K562 (cell line): Measurements from ENCODE around the gene CHRNA9. TPM values are rescaled to one million over a fixed set of nuclear protein-coding genes. Genes with fewer than 3 reads are reported as not detected.

Experiments used
- CBFA2T2 ChIP-seq: fragments of 450-650 bp; conservative IDR thresholded peaks from 2 replicates; pipeline ENCODE4 v1.6.1; 2017; ENCODE audit warnings: mild to moderate bottlenecking
- CHD4 ChIP-seq: fragments of 200-600 bp; sonication (generic); IDR thresholded peaks from 3 replicates; pipeline ENCODE4 v1.6.1; 2012; ENCODE audit warnings: low read depth, mild to moderate bottlenecking, mixed read lengths, low read length, inconsistent platforms; ENCODE audit not compliant: insufficient read depth, insufficient replicate concordance, poor library complexity, severe bottlenecking
- CREBBP ChIP-seq: IDR thresholded peaks from one replicate; pipeline ENCODE4 v1.6.1; 2012; ENCODE audit warnings: low read depth, mild to moderate bottlenecking, control low read depth, inconsistent platforms, low read length
- FOXM1 ChIP-seq, 2 experiments: fragments of 450-650 bp in 1 of 2; sonication (generic) in 1 of 2; formaldehyde crosslinking in 1 of 2; IDR thresholded peaks; 2 replicates each; pipeline versions ENCODE4 v1.6.1 to v1.9.0; 2017 to 2022; ENCODE audit warnings: low read depth in 2 of 2, mild to moderate bottlenecking in 2 of 2, missing genetic modification reagents in 1 of 2, moderate library complexity in 1 of 2
- NUFIP1 ChIP-seq: fragments of 450-650 bp; IDR thresholded peaks from 2 replicates; pipeline ENCODE4 v1.6.1; 2018; ENCODE audit not compliant: partially characterized antibody
- OTX1 ChIP-seq: fragments of 450-650 bp; formaldehyde crosslinking; IDR thresholded peaks from 2 replicates; pipeline ENCODE4 v1.4.0; 2022; ENCODE audit warnings: mild to moderate bottlenecking
- PPARD ChIP-seq: fragments of 250-450 bp; sonication (Bioruptor Pico); IDR thresholded peaks from 2 replicates; pipeline ENCODE4 v1.8.0; 2022; ENCODE audit warnings: inconsistent platforms, mild to moderate bottlenecking, moderate library complexity
- SMARCE1 ChIP-seq: fragments of 450-650 bp; IDR thresholded peaks from 2 replicates; pipeline ENCODE4 v1.7.1; 2016; ENCODE audit warnings: mild to moderate bottlenecking
- SRSF9 ChIP-seq: fragments of 200-400 bp; formaldehyde crosslinking; IDR thresholded peaks from 2 replicates; pipeline ENCODE4 v1.6.1; 2017; ENCODE audit warnings: low read depth, low read length, borderline replicate concordance
- TAF9B ChIP-seq: fragments of 450-650 bp; IDR thresholded peaks from 2 replicates; pipeline ENCODE4 v1.6.1; 2018; ENCODE audit warnings: mild to moderate bottlenecking; ENCODE audit not compliant: partially characterized antibody
- XRCC4 ChIP-seq: IDR thresholded peaks from one replicate; pipeline ENCODE4 v1.6.1; 2011; ENCODE audit not compliant: insufficient read depth, insufficient read length; ENCODE audit errors: extremely low read depth
- ZBED1 ChIP-seq: IDR thresholded peaks from 2 replicates; pipeline ENCODE4 v1.6.1; 2014
- ZNF146 ChIP-seq: IDR thresholded peaks from one replicate; pipeline ENCODE4 v1.6.1; 2018; ENCODE audit warnings: missing compliant biosample characterization; ENCODE audit not compliant: unreplicated experiment
- ZNF589 ChIP-seq: fragments of 200-800 bp; sonication (Bioruptor generic); IDR thresholded peaks from 2 replicates; pipeline ENCODE4 v1.6.1; 2016; ENCODE audit warnings: low read depth, missing genetic modification characterization, missing compliant biosample characterization
- ZNF764 ChIP-seq: fragments of 250-450 bp; sonication (Bioruptor Pico); IDR thresholded peaks from 2 replicates; pipeline ENCODE4 v1.4.0; 2020; ENCODE audit warnings: low read depth, mild to moderate bottlenecking, moderate library complexity
- polyA plus RNA-seq, 8 experiments: library from polyadenylated mRNA; depleted of rRNA in 4 of 8; stranded (reverse) in 5 of 8; unstranded in 3 of 8; fragments of >200 nt; fragmentation: Nextera tagmentation in 2 of 8; fragmentation: Illumina TruSeq in 1 of 8; extraction: Ambion mirVana in 2 of 8; extraction: Trizol in 1 of 8; gene quantifications; 2 replicates each; pipeline versions ENCODE4 v1.2.1 to v1.2.3, GENCODE V29; 2011 to 2014; ENCODE audit warnings: inconsistent platforms in 1 of 8, missing spikeins in 1 of 8
- total RNA-seq, 7 experiments: library from RNA; depleted of rRNA in 6 of 7; stranded (reverse); fragments of >200 nt in 6 of 7; fragmentation: Illumina TruSeq in 2 of 7; extraction: Trizol in 2 of 7; gene quantifications; 2 replicates each; pipeline versions ENCODE4 v1.2.1 to v1.2.3, GENCODE V29; 2011 to 2021; ENCODE audit warnings: low replicate concordance in 1 of 7
- TF ChIP-seq, protein P1 (sequence below), 2 experiments: fragments of 450-650 bp; formaldehyde crosslinking in 1 of 2; IDR thresholded peaks; 2 replicates each; pipeline versions ENCODE4 v1.4.0 to v1.6.1; 2014 to 2020; ENCODE audit warnings: mild to moderate bottlenecking in 2 of 2, borderline replicate concordance in 1 of 2, low read depth in 1 of 2
- TF ChIP-seq, protein P2 (sequence below): fragments of 450-650 bp; IDR thresholded peaks from 2 replicates; pipeline ENCODE4 v1.7.1; 2018; ENCODE audit warnings: mild to moderate bottlenecking, low read depth; ENCODE audit not compliant: partially characterized antibody

The CHRNA9 gene
- total and polyA plus RNA-seq, 9 of the 15 experiments (the other 6 are each of a cell fraction or from before 2014, with no cell fraction given), result not detected

DNA sequence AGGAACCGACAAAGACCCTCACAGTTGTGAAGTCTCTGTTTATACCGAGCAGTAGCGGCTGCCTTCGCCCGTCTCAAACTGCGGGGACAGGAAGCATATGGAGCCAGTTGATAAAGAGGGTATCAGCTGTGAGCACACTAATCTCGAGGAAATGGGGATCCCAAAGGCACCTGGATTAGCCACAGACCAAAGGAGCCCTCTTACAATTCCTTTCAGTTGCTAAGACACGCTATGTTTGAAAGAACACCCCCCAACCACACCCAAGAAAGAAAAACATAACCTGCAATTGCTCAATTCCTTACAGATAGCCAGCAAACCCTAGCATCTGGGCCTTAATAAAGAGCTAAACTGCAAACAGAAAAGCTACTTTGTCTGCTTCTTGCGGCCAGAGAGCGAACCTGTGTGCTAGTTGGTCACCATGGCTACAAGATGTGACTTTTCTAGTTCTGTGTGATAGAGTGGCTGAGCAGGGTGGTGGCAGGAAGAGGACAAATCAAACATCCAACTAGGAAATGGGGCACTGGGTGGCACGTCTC is 23.3 kb upstream of the CHRNA9 start (continued):
- TF ChIP-seq, protein P1, sequence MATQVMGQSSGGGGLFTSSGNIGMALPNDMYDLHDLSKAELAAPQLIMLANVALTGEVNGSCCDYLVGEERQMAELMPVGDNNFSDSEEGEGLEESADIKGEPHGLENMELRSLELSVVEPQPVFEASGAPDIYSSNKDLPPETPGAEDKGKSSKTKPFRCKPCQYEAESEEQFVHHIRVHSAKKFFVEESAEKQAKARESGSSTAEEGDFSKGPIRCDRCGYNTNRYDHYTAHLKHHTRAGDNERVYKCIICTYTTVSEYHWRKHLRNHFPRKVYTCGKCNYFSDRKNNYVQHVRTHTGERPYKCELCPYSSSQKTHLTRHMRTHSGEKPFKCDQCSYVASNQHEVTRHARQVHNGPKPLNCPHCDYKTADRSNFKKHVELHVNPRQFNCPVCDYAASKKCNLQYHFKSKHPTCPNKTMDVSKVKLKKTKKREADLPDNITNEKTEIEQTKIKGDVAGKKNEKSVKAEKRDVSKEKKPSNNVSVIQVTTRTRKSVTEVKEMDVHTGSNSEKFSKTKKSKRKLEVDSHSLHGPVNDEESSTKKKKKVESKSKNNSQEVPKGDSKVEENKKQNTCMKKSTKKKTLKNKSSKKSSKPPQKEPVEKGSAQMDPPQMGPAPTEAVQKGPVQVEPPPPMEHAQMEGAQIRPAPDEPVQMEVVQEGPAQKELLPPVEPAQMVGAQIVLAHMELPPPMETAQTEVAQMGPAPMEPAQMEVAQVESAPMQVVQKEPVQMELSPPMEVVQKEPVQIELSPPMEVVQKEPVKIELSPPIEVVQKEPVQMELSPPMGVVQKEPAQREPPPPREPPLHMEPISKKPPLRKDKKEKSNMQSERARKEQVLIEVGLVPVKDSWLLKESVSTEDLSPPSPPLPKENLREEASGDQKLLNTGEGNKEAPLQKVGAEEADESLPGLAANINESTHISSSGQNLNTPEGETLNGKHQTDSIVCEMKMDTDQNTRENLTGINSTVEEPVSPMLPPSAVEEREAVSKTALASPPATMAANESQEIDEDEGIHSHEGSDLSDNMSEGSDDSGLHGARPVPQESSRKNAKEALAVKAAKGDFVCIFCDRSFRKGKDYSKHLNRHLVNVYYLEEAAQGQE (IDR thresholded peaks at IDR 0.05; ENCODE audit: borderline replicate concordance), result no peak
- TF ChIP-seq, protein P1 (CRISPR knock-in tag; IDR thresholded peaks at IDR 0.05; ENCODE audit: low read depth), result no peak
- TF ChIP-seq NUFIP1 (no peak), ZNF764 (no peak), TAF9B (no peak), XRCC4 (no peak), ZBED1 (no peak), SRSF9 (no peak), ZNF146 (CRISPR knock-in tag) (no peak), FOXM1 (IDR thresholded peaks at IDR 0.05; ENCODE audit: low read depth) (peak; percentile 78), FOXM1 (CRISPR knock-in tag; IDR thresholded peaks at IDR 0.05; ENCODE audit: low read depth) (no peak), CBFA2T2 (peak; percentile 93), PPARD (CRISPR knock-in tag) (no peak), CHD4 (no peak), CREBBP (no peak), ZNF589 (CRISPR knock-in tag) (peak; percentile 78; the same call in 1 of the 2 replicates), SMARCE1 (peak; percentile 89), OTX1 (CRISPR knock-in tag) (no peak)
- TF ChIP-seq, protein P2, sequence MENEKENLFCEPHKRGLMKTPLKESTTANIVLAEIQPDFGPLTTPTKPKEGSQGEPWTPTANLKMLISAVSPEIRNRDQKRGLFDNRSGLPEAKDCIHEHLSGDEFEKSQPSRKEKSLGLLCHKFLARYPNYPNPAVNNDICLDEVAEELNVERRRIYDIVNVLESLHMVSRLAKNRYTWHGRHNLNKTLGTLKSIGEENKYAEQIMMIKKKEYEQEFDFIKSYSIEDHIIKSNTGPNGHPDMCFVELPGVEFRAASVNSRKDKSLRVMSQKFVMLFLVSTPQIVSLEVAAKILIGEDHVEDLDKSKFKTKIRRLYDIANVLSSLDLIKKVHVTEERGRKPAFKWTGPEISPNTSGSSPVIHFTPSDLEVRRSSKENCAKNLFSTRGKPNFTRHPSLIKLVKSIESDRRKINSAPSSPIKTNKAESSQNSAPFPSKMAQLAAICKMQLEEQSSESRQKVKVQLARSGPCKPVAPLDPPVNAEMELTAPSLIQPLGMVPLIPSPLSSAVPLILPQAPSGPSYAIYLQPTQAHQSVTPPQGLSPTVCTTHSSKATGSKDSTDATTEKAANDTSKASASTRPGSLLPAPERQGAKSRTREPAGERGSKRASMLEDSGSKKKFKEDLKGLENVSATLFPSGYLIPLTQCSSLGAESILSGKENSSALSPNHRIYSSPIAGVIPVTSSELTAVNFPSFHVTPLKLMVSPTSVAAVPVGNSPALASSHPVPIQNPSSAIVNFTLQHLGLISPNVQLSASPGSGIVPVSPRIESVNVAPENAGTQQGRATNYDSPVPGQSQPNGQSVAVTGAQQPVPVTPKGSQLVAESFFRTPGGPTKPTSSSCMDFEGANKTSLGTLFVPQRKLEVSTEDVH, result no peak
